Sigmoid colon (tissue), 7 donors: Measurements from ENCODE around the gene PRDM12. TPM values are rescaled to one million over a fixed set of nuclear protein-coding genes. Genes with fewer than 3 reads are reported as not detected.

Source experiments
- DNase-seq: peaks from one replicate; pipeline ENCODE4 v3.0.0-alpha.2; 2019
- H3K27ac ChIP-seq, 4 donors: fragments of 200-600 bp; sonication (generic); one replicate each; pipeline ENCODE4 v1.5.1; 2016 to 2019; ENCODE audit warnings: mild to moderate bottlenecking in 1 of 4
- H3K27me3 ChIP-seq, 3 donors: fragments of 200-600 bp; sonication (generic); one replicate each; pipeline ENCODE4 v1.5.1; 2019; ENCODE audit warnings: mild to moderate bottlenecking in 1 of 3
- H3K36me3 ChIP-seq, 4 donors: fragments of 200-600 bp; sonication (generic); one replicate each; pipeline ENCODE4 v1.5.1; 2016 to 2019
- H3K4me1 ChIP-seq, 4 donors: fragments of 200-600 bp; sonication (generic); one replicate each; pipeline ENCODE4 v1.5.1; 2017 to 2019
- H3K4me3 ChIP-seq, 4 donors: fragments of 200-600 bp; sonication (generic); one replicate each; pipeline ENCODE4 v1.5.1; 2017 to 2019; ENCODE audit warnings: mild to moderate bottlenecking in 2 of 4, moderate library complexity in 1 of 4
- H3K9me3 ChIP-seq, 4 donors: fragments of 200-600 bp in 3 of 4; sonication (generic) in 3 of 4; one replicate each; pipeline versions ENCODE4 v1.5.1 to v1.6.1; 2013 to 2019
- EP300 ChIP-seq, 4 donors: sonication (generic); formaldehyde crosslinking; IDR thresholded peaks; one replicate each; pipeline ENCODE4 v1.6.1; 2017; ENCODE audit warnings: antibody characterized with exemption in 4 of 4
- POLR2A ChIP-seq, 2 donors: fragments of 450-650 bp; IDR thresholded peaks; one replicate each; pipeline ENCODE4 v1.6.1; 2016; ENCODE audit warnings: antibody characterized with exemption in 2 of 2, mild to moderate bottlenecking in 2 of 2, moderate library complexity in 2 of 2
- POLR2AphosphoS5 ChIP-seq, 4 donors: sonication (generic); formaldehyde crosslinking; IDR thresholded peaks; one replicate each; pipeline ENCODE4 v1.6.1; 2017; ENCODE audit warnings: antibody characterized with exemption in 4 of 4
- WGBS, 2 donors: extraction: QIAGEN DNeasy Blood & Tissue Kit; methylation state at CpG; one replicate each; pipeline ENCODE4 v1.1.7; 2013; 5-methylcytosine and 5-hydroxymethylcytosine counted together
- intact Hi-C: fragments of 100-400 bp; cut with DNase I; formaldehyde crosslinking; loops from one replicate; pipeline ENCODE4 v1.15.1; 2023
- polyA plus RNA-seq, 3 donors: library from polyadenylated mRNA; stranded (reverse); fragments of 200-250 nt; gene quantifications; one replicate each; pipeline ENCODE4 v1.2.3, GENCODE V29; 2013
- total RNA-seq, 4 donors: library from RNA; depleted of rRNA; stranded (reverse); fragments of >200 nt; gene quantifications; one replicate each; pipeline ENCODE4 v1.1.0, GENCODE V29; 2016
- TF ChIP-seq, protein P1 (sequence below), 4 experiments: fragments of 450-650 bp in 3 of 4; fragments of 200-600 bp in 1 of 4; IDR thresholded peaks; one replicate each; pipeline ENCODE4 v1.5.1; 2016 to 2019; ENCODE audit warnings: antibody characterized with exemption in 4 of 4, mild to moderate bottlenecking in 3 of 4, moderate library complexity in 2 of 4
- donor health status: healthy with polysubstance abuse.
- donor health status: Bipolar disorder and iron deficiency.
- donor health status: healthy.

Gene PRDM12
- total and polyA plus RNA-seq, 7 donors: not detected

DNA sequence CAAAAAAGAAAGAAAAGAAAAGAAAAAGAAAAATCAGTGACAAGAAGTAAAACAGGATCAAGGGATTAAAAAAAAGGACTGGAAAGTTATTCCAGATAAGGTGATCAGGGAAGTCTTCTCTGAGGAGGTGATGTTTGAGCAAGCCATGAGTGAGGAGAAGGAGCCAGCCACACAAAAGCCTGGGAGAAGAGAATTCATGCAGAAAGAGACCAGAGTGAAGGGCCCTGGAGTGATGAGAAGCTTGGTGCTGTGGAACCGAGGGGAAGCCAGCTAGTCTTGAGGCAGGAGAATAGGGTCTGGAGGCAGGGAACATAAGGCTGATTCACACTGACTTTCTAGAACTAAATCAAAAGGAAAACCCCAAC is 25.2 kb downstream of the PRDM12 start:
- 9 to 63% methylated on average over 1 of the region's 1 CpG for WGBS, 2 donors
- Histone ChIP-seq H3K9me3 (peaks cover 0 to 3% (median 0%) of the 10 kb centered on the region in 4 donors), H3K4me1 (peaks cover 0 to 22% (median 19%) of the 10 kb centered on the region in 4 donors), H3K4me3 (peak overlapping the region in 3 of 4 donors; percentile 33 to 43 (median 33)), H3K36me3 (no peaks in the 10 kb centered on the region), H3K27ac (peak overlapping the region; percentile 69 to 82 (median 74)), H3K27me3 (no peaks in the 10 kb centered on the region)
- DNase-seq: no peak
- intact Hi-C loops: no loop called here
- TF ChIP-seq, protein P1, sequence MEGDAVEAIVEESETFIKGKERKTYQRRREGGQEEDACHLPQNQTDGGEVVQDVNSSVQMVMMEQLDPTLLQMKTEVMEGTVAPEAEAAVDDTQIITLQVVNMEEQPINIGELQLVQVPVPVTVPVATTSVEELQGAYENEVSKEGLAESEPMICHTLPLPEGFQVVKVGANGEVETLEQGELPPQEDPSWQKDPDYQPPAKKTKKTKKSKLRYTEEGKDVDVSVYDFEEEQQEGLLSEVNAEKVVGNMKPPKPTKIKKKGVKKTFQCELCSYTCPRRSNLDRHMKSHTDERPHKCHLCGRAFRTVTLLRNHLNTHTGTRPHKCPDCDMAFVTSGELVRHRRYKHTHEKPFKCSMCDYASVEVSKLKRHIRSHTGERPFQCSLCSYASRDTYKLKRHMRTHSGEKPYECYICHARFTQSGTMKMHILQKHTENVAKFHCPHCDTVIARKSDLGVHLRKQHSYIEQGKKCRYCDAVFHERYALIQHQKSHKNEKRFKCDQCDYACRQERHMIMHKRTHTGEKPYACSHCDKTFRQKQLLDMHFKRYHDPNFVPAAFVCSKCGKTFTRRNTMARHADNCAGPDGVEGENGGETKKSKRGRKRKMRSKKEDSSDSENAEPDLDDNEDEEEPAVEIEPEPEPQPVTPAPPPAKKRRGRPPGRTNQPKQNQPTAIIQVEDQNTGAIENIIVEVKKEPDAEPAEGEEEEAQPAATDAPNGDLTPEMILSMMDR (IDR thresholded peaks at IDR 0.05): no peak
- no peak for TF ChIP-seq EP300 (IDR thresholded peaks at IDR 0.05)
- no peak for TF ChIP-seq POLR2A (IDR thresholded peaks at IDR 0.05)
- no peak for TF ChIP-seq POLR2AphosphoS5 (IDR thresholded peaks at IDR 0.05)

DNA sequence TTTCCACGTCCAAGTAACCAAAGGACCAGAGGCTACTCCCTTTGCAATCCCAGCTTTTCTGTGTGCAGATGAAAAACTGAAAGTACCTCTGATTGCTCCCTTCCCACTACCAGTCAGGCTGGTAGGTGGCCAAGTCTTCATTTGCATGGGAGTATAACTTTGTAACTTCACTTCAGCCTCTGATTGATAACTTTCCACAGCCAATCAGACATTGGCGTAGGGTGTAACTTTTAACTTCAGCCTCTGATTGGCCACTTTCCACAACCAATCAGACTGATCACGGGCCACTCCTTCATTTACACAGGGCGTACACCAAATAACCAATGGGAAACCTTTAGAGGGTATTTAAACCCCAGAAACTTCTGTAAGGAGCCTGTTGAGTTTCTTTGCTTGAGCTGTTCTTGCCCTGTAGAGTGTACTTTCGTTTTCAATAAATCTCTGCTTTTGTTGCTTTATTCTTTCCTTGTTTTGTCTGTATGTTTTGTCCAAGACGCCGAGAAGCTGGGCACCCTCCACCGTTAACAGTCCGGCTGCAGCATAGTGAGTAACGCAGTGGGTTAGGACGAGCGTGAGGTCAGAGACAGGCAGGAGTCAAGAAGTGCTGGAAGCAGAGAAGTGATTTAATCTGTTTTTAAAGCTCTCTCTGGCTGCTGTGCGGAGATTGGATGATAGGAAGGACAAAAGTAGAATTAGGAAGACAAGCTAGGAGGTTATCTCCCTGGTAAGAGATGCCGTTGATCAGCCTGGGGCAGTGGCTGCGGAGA is 25.7 kb downstream of the PRDM12 start:
- Histone ChIP-seq H3K27ac (peak overlapping the region; percentile 69 to 82 (median 74)), H3K4me1 (peaks cover 0 to 28% (median 25%) of the 10 kb centered on the region in 4 donors), H3K4me3 (peak overlapping the region; percentile 9 to 43 (median 33)), H3K36me3 (no peaks in the 10 kb centered on the region), H3K27me3 (no peaks in the 10 kb centered on the region), H3K9me3 (no peaks in the 10 kb centered on the region)
- peak; percentile 91 for DNase-seq
- TF ChIP-seq POLR2A (IDR thresholded peaks at IDR 0.05) (peak; percentile 63 to 68), POLR2AphosphoS5 (IDR thresholded peaks at IDR 0.05) (peak; percentile 67 to 93 (median 80)), EP300 (IDR thresholded peaks at IDR 0.05) (no peak)
- TF ChIP-seq, protein P1 (IDR thresholded peaks at IDR 0.05): no peak
- intact Hi-C loops: no loop called here
- 16 to 68% methylated on average over 15 of the region's 15 CpGs for WGBS, 2 donors

DNA sequence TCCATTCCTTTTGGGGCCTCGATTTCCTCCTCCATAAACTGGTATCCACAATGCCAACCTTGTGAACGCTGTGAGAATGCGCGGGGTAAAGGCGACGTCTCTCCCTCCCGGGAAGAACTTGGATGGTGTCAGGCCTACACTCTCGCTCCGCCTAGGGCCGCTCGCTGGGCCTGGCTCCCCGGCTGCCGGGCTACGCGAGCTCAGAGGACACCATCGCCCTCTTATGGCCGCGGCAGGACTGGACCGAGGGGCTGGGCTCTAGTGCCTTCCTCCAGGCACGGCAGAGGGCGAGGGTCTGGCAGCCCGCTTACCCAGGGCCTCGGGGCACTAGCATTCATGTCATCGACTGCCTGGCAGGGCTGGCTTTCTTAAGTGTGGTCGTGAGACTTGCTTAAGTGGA is 27.9 kb downstream of the PRDM12 start:
- no peak for DNase-seq
- Histone ChIP-seq H3K9me3 (no peaks in the 10 kb centered on the region), H3K4me3 (no peak overlapping the region), H3K36me3 (peaks cover 0 to 20% (median 3%) of the 10 kb centered on the region in 4 donors), H3K27ac (no peak overlapping the region), H3K27me3 (no peaks in the 10 kb centered on the region), H3K4me1 (peaks cover 0 to 31% (median 27%) of the 10 kb centered on the region in 4 donors)
- intact Hi-C loops: no loop called here
- WGBS, 2 donors: 65 to 89% methylated on average over 25 of the region's 25 CpGs
- TF ChIP-seq EP300 (IDR thresholded peaks at IDR 0.05): no peak
- TF ChIP-seq POLR2A (IDR thresholded peaks at IDR 0.05): no peak
- no peak for TF ChIP-seq POLR2AphosphoS5 (IDR thresholded peaks at IDR 0.05)

DNA sequence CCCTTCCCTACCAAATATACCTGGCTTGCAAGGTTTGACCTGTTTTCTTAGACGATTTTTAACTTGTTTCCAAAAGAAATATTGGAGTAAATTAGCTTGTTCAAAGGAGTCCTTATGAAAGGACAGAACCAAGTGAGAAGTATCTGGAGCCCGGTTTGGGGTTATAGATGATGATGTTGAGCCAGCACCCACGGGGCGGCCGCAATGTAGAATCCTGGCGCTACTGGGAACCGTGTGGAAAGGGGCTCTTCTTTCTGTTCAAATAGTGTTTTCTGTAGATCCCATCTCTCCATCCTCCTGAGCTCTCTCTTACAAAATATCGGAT is 28.7 kb downstream of the PRDM12 start:
- Histone ChIP-seq H3K4me3 (peak overlapping the region; percentile 56 to 67 (median 58)), H3K27ac (peak overlapping the region; percentile 69 to 74 (median 71)), H3K27me3 (no peaks in the 10 kb centered on the region), H3K9me3 (no peaks in the 10 kb centered on the region), H3K4me1 (peaks cover 0 to 31% (median 27%) of the 10 kb centered on the region in 4 donors), H3K36me3 (peaks cover 2 to 28% (median 9%) of the 10 kb centered on the region in 4 donors)
- DNase-seq: no peak
- TF ChIP-seq, protein P1 (IDR thresholded peaks at IDR 0.05): no peak
- TF ChIP-seq EP300 (IDR thresholded peaks at IDR 0.05) (no peak), POLR2AphosphoS5 (IDR thresholded peaks at IDR 0.05) (no peak), POLR2A (IDR thresholded peaks at IDR 0.05) (no peak)
- intact Hi-C loops: no loop called here
- 9 to 16% methylated on average over 8 of the region's 8 CpGs for WGBS, 2 donors

GRCh38 chr9:130693426-130694191 is 29.2 kb downstream of the PRDM12 start, which contains the start of gene EXOSC2:
EXOSC2 (plus strand) TSS chr9:130693780; CDS start chr9:130693792, 12 bp downstream.
- intact Hi-C loops: no loop called here
- peak; percentile 99 for DNase-seq
- Histone ChIP-seq H3K4me3 (peak within 1 kb of the TSS; percentile 56 to 67 (median 58)), H3K4me1 (peaks cover 0 to 31% (median 27%) of the 10 kb centered on the region in 4 donors), H3K36me3 (peaks cover 6 to 33% (median 13%) of the 10 kb centered on the region in 4 donors), H3K27me3 (no peaks in the 10 kb centered on the region), H3K9me3 (no peaks in the 10 kb centered on the region), H3K27ac (peak within 1 kb of the TSS; percentile 69 to 74 (median 71))
- 0% methylated on average over 40 of the region's 40 CpGs for WGBS, 2 donors
- TF ChIP-seq EP300 (IDR thresholded peaks at IDR 0.05): no peak
- TF ChIP-seq POLR2AphosphoS5 (IDR thresholded peaks at IDR 0.05): peak; percentile 79 to 95 (median 91)
- TF ChIP-seq, protein P1 (IDR thresholded peaks at IDR 0.05): peak in 1 of 4 experiments; percentile 10
- TF ChIP-seq POLR2A (IDR thresholded peaks at IDR 0.05): peak; percentile 65 to 71
